ENCODE data around the gene ADAMTS2. TPM values are rescaled to one million over a fixed set of nuclear protein-coding genes. Genes with fewer than 3 reads are reported as not detected.

Gene ADAMTS2
- total and polyA plus RNA-seq, 2 of the 8 experiments (the other 6 are each of a cell fraction or from before 2014, with no cell fraction given): 6.6 to 7.3 TPM

GRCh38 chr5:179290681-179291540, 54.4 kb downstream of the ADAMTS2 start:
- no peak overlapping the region for H2AFZ ChIP-seq (ENCODE audit: low read length)
- H2BK5ac ChIP-seq (ENCODE audit: low read depth, low read length): no peak overlapping the region
- H3K23me2 ChIP-seq (ENCODE audit: low read depth, low read length): no peaks in the 10 kb centered on the region
- H3K27ac ChIP-seq (ENCODE audit: low read depth, low read length): no peak overlapping the region
- H3K9ac ChIP-seq (replicated peaks in 1 of 4; ENCODE audit: extremely low read depth in 1 of 4, low read depth in 3 of 4, low read length in 3 of 4): no peak overlapping the region
- H3K79me1 ChIP-seq (ENCODE audit: low read depth, low read length): no peaks in the 10 kb centered on the region
- H2BK15ac ChIP-seq (ENCODE audit: low read length): no peak overlapping the region
- DNase-seq (ENCODE audit: low read depth in 1 of 2, low spot score in 2 of 2) (no peak), FAIRE-seq (no peak)
- H3K27me3 ChIP-seq (replicated peaks in 1 of 4; ENCODE audit: control insufficient read depth in 3 of 4, extremely low read depth in 1 of 4, insufficient read depth in 3 of 4, low read length in 3 of 4): no peaks in the 10 kb centered on the region
- no peak overlapping the region for H3K23ac ChIP-seq (ENCODE audit: insufficient read length)
- H3K4me3 ChIP-seq (ENCODE audit: extremely low read depth in 1 of 4, insufficient read depth in 2 of 4, low read depth in 3 of 4, low read length in 4 of 4): no peak overlapping the region
- no peak overlapping the region for H3K56ac ChIP-seq (replicated peaks; ENCODE audit: insufficient read length, low read depth, low read length)
- TF ChIP-seq NRF1 (IDR thresholded peaks at IDR 0.05; ENCODE audit: low read depth, low read length) (no peak), RAD21 (IDR thresholded peaks at IDR 0.05 in 1 of 2, conservative IDR thresholded peaks at IDR 0.05 in 1 of 2; ENCODE audit: low read depth in 2 of 2, low read length in 2 of 2) (no peak), CHD2 (IDR thresholded peaks at IDR 0.05; ENCODE audit: low read length) (no peak), NANOG (IDR thresholded peaks at IDR 0.05; ENCODE audit: insufficient read depth, low read depth, low read length, poor library complexity, severe bottlenecking) (no peak), CEBPB (IDR thresholded peaks at IDR 0.05; ENCODE audit: low read depth, low read length) (no peak), SRF (IDR thresholded peaks at IDR 0.05; ENCODE audit: low read depth, low read length) (no peak), EGR1 (IDR thresholded peaks at IDR 0.05; ENCODE audit: borderline replicate concordance, low read depth, low read length) (no peak), TAF7 (optimal IDR thresholded peaks at IDR 0.05; ENCODE audit: borderline replicate concordance, low read depth, low read length) (no peak), BCL11A (IDR thresholded peaks at IDR 0.05; ENCODE audit: low read depth in 2 of 2, low read length in 2 of 2) (no peak), SP2 (IDR thresholded peaks at IDR 0.05; ENCODE audit: low read length) (no peak), RNF2 (IDR thresholded peaks at IDR 0.05; ENCODE audit: borderline replicate concordance, low read depth, low read length, missing control alignments, poor library complexity, severe bottlenecking) (no peak), CHD1 (IDR thresholded peaks at IDR 0.05; ENCODE audit: low read depth, low read length) (no peak)
- no peaks in the 10 kb centered on the region for H3K36me3 ChIP-seq (ENCODE audit: control insufficient read depth in 2 of 4, insufficient read depth in 4 of 4, low read length in 3 of 4)
- H4K8ac ChIP-seq (ENCODE audit: extremely low read depth, insufficient read depth, low read length): no peak overlapping the region
- H3K4me1 ChIP-seq (replicated peaks in 1 of 4; ENCODE audit: control insufficient read depth in 3 of 4, insufficient read depth in 4 of 4, low read length in 3 of 4): no peaks in the 10 kb centered on the region
- H3K18ac ChIP-seq (ENCODE audit: extremely low read depth, low read length): no peak overlapping the region
- H3K14ac ChIP-seq (ENCODE audit: insufficient read length): no peak overlapping the region
- peaks cover 0 to 3% of the 10 kb centered on the region in 2 experiments for H4K20me1 ChIP-seq (replicated peaks in 1 of 2; ENCODE audit: control insufficient read depth in 1 of 2, insufficient read depth in 2 of 2, low read length in 2 of 2)
- H3K4ac ChIP-seq (replicated peaks; ENCODE audit: insufficient read length, low read depth, low read length): no peak overlapping the region
- H4K91ac ChIP-seq (replicated peaks; ENCODE audit: insufficient read length, low read length): no peak overlapping the region
- CTCF ChIA-PET (ENCODE audit: partially characterized antibody): interaction anchor here (0.6 to 0.8 kb wide), 2 partner anchors 119 to 143 kb away, joined by 3 read pairs; no protein-coding TSS in a partner anchor
- POLR2A ChIA-PET (ENCODE audit: partially characterized antibody): no interaction called here
- H3K4me2 ChIP-seq (ENCODE audit: insufficient read depth in 1 of 2, low read depth in 2 of 2, low read length in 2 of 2): no peak overlapping the region
- no peak overlapping the region for H2BK12ac ChIP-seq (ENCODE audit: low read depth, low read length)
- no peak overlapping the region for H2AK5ac ChIP-seq (ENCODE audit: low read depth, low read length)
- no peak overlapping the region for H2BK120ac ChIP-seq (replicated peaks; ENCODE audit: low read depth, low read length)
- no peaks in the 10 kb centered on the region for H3K79me2 ChIP-seq (ENCODE audit: control insufficient read depth in 1 of 2, insufficient read depth in 2 of 2, low read length in 2 of 2)
- no peaks in the 10 kb centered on the region for H3K9me3 ChIP-seq (ENCODE audit: insufficient read depth in 2 of 2, low read depth in 1 of 2, low read length in 1 of 2)
- no peak overlapping the region for H4K5ac ChIP-seq (ENCODE audit: insufficient read length, low read depth, low read length)
- 87% methylated on average over 19 of the region's 19 CpGs; no CpG with 5 or more reads in 1 of the 2 experiments for WGBS, 2 experiments (ENCODE audit: extremely low coverage in 1 of 2, insufficient coverage in 1 of 2, insufficient read length in 1 of 2, insufficient replicate concordance in 2 of 2, low coverage in 1 of 2, low lambda C conversion rate in 2 of 2, missing lambda C conversion rate in 1 of 2)
- no peak overlapping the region for H2BK20ac ChIP-seq (ENCODE audit: low read length)
